IMR-90 (cell line): Measurements from ENCODE around the gene ABHD5. TPM values are rescaled to one million over a fixed set of nuclear protein-coding genes. Genes with fewer than 3 reads are reported as not detected.

Source experiments
- ATAC-seq: fragments of 200-7000 bp; cut with Tn5 transposase; 2 replicates; pipeline ENCODE4 v1.9.1; 2020; ENCODE audit warnings: low read depth, mild to moderate bottlenecking, moderate library complexity
- BruUV-seq: library from RNA; stranded (reverse); fragments of 400-500 nt; replicated peaks from 2 replicates; lab custom pipeline; 2021; lab: Mats Ljungman, UMichigan
- CTCF ChIA-PET: fragments of 300-600 bp; formaldehyde crosslinking; extraction: SDS; loops from one replicate; lab custom pipeline; 2021; ENCODE audit warnings: antibody characterized with exemption; lab: Yijun Ruan, JAX
- POLR2A ChIA-PET: fragments of 300-600 bp; sonication (Branson Sonifier 250); formaldehyde crosslinking; loops from one replicate; lab custom pipeline; 2022; ENCODE audit warnings: antibody characterized with exemption; ENCODE audit not compliant: unreplicated experiment; lab: Charles Lee
- DNase-seq: peaks from one replicate; pipeline ENCODE4 v3.0.0; 2013
- H2AFZ ChIP-seq: replicated peaks from 2 replicates; pipeline ENCODE3; 2013; ENCODE audit warnings: low read length, mild to moderate bottlenecking; ENCODE audit not compliant: poor library complexity
- H2AK5ac ChIP-seq: 2 replicates; pipeline ENCODE4 v1.6.1; 2013; ENCODE audit warnings: low read depth, low read length, inconsistent platforms
- H2AK9ac ChIP-seq: replicated peaks from 2 replicates; pipeline ENCODE3; 2013; ENCODE audit warnings: mild to moderate bottlenecking, low read depth, low read length, moderate library complexity; ENCODE audit not compliant: poor library complexity
- H2BK120ac ChIP-seq: 2 replicates; pipeline ENCODE4 v1.6.1; 2013; ENCODE audit warnings: low read depth, low read length, inconsistent platforms
- H2BK15ac ChIP-seq: 3 replicates; pipeline ENCODE4 v1.6.1; 2013; ENCODE audit warnings: low read depth, low read length, inconsistent platforms
- H2BK20ac ChIP-seq: 2 replicates; pipeline ENCODE4 v1.6.1; 2013; ENCODE audit warnings: low read depth, mild to moderate bottlenecking, inconsistent platforms, low read length, moderate library complexity
- H2BK5ac ChIP-seq: 2 replicates; pipeline ENCODE4 v1.6.1; 2013; ENCODE audit warnings: mild to moderate bottlenecking, low read depth, low read length, inconsistent platforms; ENCODE audit not compliant: poor library complexity, severe bottlenecking
- H3K14ac ChIP-seq: replicated peaks from 2 replicates; pipeline ENCODE4 v1.6.1; 2013; ENCODE audit warnings: low read depth, low read length, inconsistent platforms
- H3K18ac ChIP-seq: 2 replicates; pipeline ENCODE4 v1.6.1; 2013; ENCODE audit warnings: low read depth, low read length, control low read depth
- H3K23ac ChIP-seq: 2 replicates; pipeline ENCODE4 v1.6.1; 2013; ENCODE audit warnings: low read depth, low read length, inconsistent platforms
- H3K27ac ChIP-seq: 2 replicates; pipeline ENCODE4 v1.5.1; 2013; ENCODE audit warnings: mild to moderate bottlenecking, control low read depth, low read length; ENCODE audit not compliant: insufficient read depth
- H3K27me3 ChIP-seq: 2 replicates; pipeline ENCODE4 v1.6.1; 2013; ENCODE audit warnings: low read length; ENCODE audit not compliant: control insufficient read depth, insufficient read depth
- H3K36me3 ChIP-seq: 2 replicates; pipeline ENCODE4 v1.6.1; 2013; ENCODE audit warnings: low read length, mixed read lengths; ENCODE audit not compliant: control insufficient read depth, insufficient read depth
- H3K4ac ChIP-seq: 2 replicates; pipeline ENCODE4 v1.6.1; 2013; ENCODE audit warnings: low read depth, low read length, inconsistent platforms
- H3K4me1 ChIP-seq: 2 replicates; pipeline ENCODE4 v1.6.1; 2013; ENCODE audit warnings: low read length, mixed read lengths; ENCODE audit not compliant: control insufficient read depth, insufficient read depth
- H3K4me2 ChIP-seq: 2 replicates; pipeline ENCODE4 v1.6.1; 2013; ENCODE audit warnings: low read depth, mild to moderate bottlenecking, control low read depth, low read length, moderate library complexity
- H3K4me3 ChIP-seq: 2 replicates; pipeline ENCODE4 v1.5.1; 2013; ENCODE audit warnings: low read depth, mild to moderate bottlenecking, control low read depth, low read length, moderate library complexity; ENCODE audit not compliant: insufficient read depth
- H3K56ac ChIP-seq: 2 replicates; pipeline ENCODE4 v1.6.1; 2013; ENCODE audit warnings: low read length, inconsistent platforms; ENCODE audit not compliant: insufficient read depth; ENCODE audit errors: extremely low read depth
- H3K79me1 ChIP-seq, 2 experiments: 2 replicates each; pipeline ENCODE4 v1.6.1; 2013; ENCODE audit warnings: low read length in 2 of 2, inconsistent platforms in 1 of 2, low read depth in 1 of 2
- H3K9ac ChIP-seq: 2 replicates; pipeline ENCODE4 v1.6.1; 2013; ENCODE audit warnings: low read depth, low read length, control low read depth
- H3K9me1 ChIP-seq: 2 replicates; pipeline ENCODE4 v1.6.1; 2013; ENCODE audit warnings: low read length, inconsistent platforms; ENCODE audit not compliant: insufficient read depth
- H3K9me3 ChIP-seq: 2 replicates; pipeline ENCODE4 v1.6.1; 2013; ENCODE audit warnings: low read length; ENCODE audit not compliant: control insufficient read depth, insufficient read depth
- H4K20me1 ChIP-seq: 2 replicates; pipeline ENCODE4 v1.6.1; 2013; ENCODE audit warnings: low read length, inconsistent platforms; ENCODE audit not compliant: insufficient read depth
- H4K5ac ChIP-seq: 2 replicates; pipeline ENCODE4 v1.6.1; 2013; ENCODE audit warnings: mild to moderate bottlenecking, low read depth, low read length, control low read depth
- H4K8ac ChIP-seq, 2 experiments: 2 replicates each; pipeline ENCODE4 v1.6.1; 2013; ENCODE audit warnings: low read depth in 2 of 2, low read length in 2 of 2, control low read depth in 1 of 2, inconsistent platforms in 1 of 2
- H4K91ac ChIP-seq: 2 replicates; pipeline ENCODE4 v1.6.1; 2013; ENCODE audit warnings: low read depth, low read length, inconsistent platforms; ENCODE audit not compliant: insufficient read depth
- BHLHE40 ChIP-seq: fragments of 150-350 bp; IDR thresholded peaks from 2 replicates; pipeline ENCODE4 v1.6.1; 2016; ENCODE audit warnings: mild to moderate bottlenecking, low read depth, low read length
- CEBPB ChIP-seq: IDR thresholded peaks from 2 replicates; pipeline ENCODE4 v1.6.1; 2012; ENCODE audit warnings: low read depth, low read length, improper control_type of control experiment
- CHD1 ChIP-seq: IDR thresholded peaks from 2 replicates; pipeline ENCODE4 v1.6.1; 2012; ENCODE audit warnings: low read depth, low read length, improper control_type of control experiment
- MAFK ChIP-seq: IDR thresholded peaks from 2 replicates; pipeline ENCODE4 v1.6.1; 2012; ENCODE audit warnings: low read depth, low read length, improper control_type of control experiment
- MAZ ChIP-seq: IDR thresholded peaks from 2 replicates; pipeline ENCODE4 v1.6.1; 2012; ENCODE audit warnings: low read depth, mild to moderate bottlenecking, low read length, improper control_type of control experiment, moderate library complexity, borderline replicate concordance
- NFE2L2 ChIP-seq: fragments of 150-350 bp; IDR thresholded peaks from 2 replicates; pipeline ENCODE4 v1.6.1; 2016; ENCODE audit warnings: low read depth, mild to moderate bottlenecking, low read length
- POLR2A ChIP-seq: IDR thresholded peaks from 2 replicates; pipeline ENCODE4 v1.6.1; 2012; ENCODE audit warnings: mild to moderate bottlenecking, low read depth, low read length
- RAD21 ChIP-seq: IDR thresholded peaks from 2 replicates; pipeline ENCODE4 v1.6.1; 2012; ENCODE audit warnings: low read length, improper control_type of control experiment
- RCOR1 ChIP-seq: IDR thresholded peaks from 2 replicates; pipeline ENCODE4 v1.6.1; 2012; ENCODE audit warnings: mild to moderate bottlenecking, low read length, improper control_type of control experiment; ENCODE audit not compliant: insufficient replicate concordance
- RFX5 ChIP-seq: IDR thresholded peaks from 2 replicates; pipeline ENCODE4 v1.8.0; 2012; ENCODE audit warnings: low read depth, mild to moderate bottlenecking, low read length, moderate library complexity
- SMC3 ChIP-seq: fragments of 150-350 bp; IDR thresholded peaks from 2 replicates; pipeline ENCODE4 v1.6.1; 2016; ENCODE audit warnings: low read depth, mild to moderate bottlenecking, antibody characterized with exemption, low read length, moderate library complexity
- WGBS, 2 experiments: methylation state at CpG; one replicate each; pipeline versions ENCODE4 v1.1.5 to v1.1.7; 2013; ENCODE audit warnings: missing lambda C conversion rate in 2 of 2; ENCODE audit not compliant: insufficient read length in 1 of 2; ENCODE audit errors: extremely low coverage in 2 of 2; 5-methylcytosine and 5-hydroxymethylcytosine counted together
- dilution Hi-C: fragments of 300-500 bp; cut with HindIII; formaldehyde crosslinking; loops from one replicate; pipeline ENCODE4 v1.14.3; 2018; ENCODE audit warnings: low sequenced_read_pairs; ENCODE audit not compliant: unreplicated experiment
- in situ Hi-C: fragments of 300-500 bp; cut with MboI; formaldehyde crosslinking; loops from 3 replicates; pipeline ENCODE4 v1.14.3; 2019; ENCODE audit warnings: low sequenced_read_pairs, inconsistent platforms, mixed read lengths
- intact Hi-C: fragments of 100-400 bp; cut with micrococcal nuclease; formaldehyde crosslinking; loops from 2 replicates; pipeline ENCODE4 v1.10.0; 2022
- polyA plus RNA-seq, 3 experiments: library from polyadenylated mRNA; depleted of rRNA; stranded (reverse); fragments of >200 nt; gene quantifications; 2 replicates each; pipeline ENCODE4 v1.2.3, GENCODE V29; 2012; ENCODE audit warnings: low replicate concordance in 1 of 3
- total RNA-seq: library from RNA; depleted of rRNA; stranded (reverse); fragments of >200 nt; gene quantifications from 2 replicates; pipeline ENCODE4 v1.2.3, GENCODE V29; 2012
- TF ChIP-seq, protein P1 (sequence below): fragments of 150-350 bp; IDR thresholded peaks from 2 replicates; pipeline ENCODE4 v1.6.1; 2016; ENCODE audit warnings: low read depth, mild to moderate bottlenecking, low read length, moderate library complexity, borderline replicate concordance
- TF ChIP-seq, protein P2 (sequence below): conservative IDR thresholded peaks from 2 replicates; pipeline ENCODE4 v1.5.1; 2012; ENCODE audit warnings: mild to moderate bottlenecking, low read depth, low read length, improper control_type of control experiment

The ABHD5 gene
- total and polyA plus RNA-seq, 2 of the 4 experiments (the other 2 are of a cell fraction) = 15.8 to 33.2 TPM

GRCh38 chr3:43769097-43769884, 78.6 kb downstream of the ABHD5 start:
- no peak overlapping the region for H3K9ac ChIP-seq
- WGBS, 2 experiments = 0% methylated on average over 1 of the region's 22 CpGs; no CpG with 5 or more reads in 1 of the 2 experiments
- no peaks in the 10 kb centered on the region for H4K20me1 ChIP-seq
- peaks cover 25% of the 10 kb centered on the region for H3K9me1 ChIP-seq
- dilution Hi-C loops = no loop called here
- peak overlapping the region; percentile 7; the same call in 1 of the 2 replicates for H4K5ac ChIP-seq
- H3K27me3 ChIP-seq = no peaks in the 10 kb centered on the region
- peak overlapping the region; percentile 27; the same call in 1 of the 2 replicates for H2AK5ac ChIP-seq
- POLR2A ChIA-PET = no interaction called here
- H3K4me3 ChIP-seq = no peak overlapping the region
- no peak overlapping the region for H3K56ac ChIP-seq
- peak overlapping the region; percentile 39 for H3K4me2 ChIP-seq
- peak overlapping the region; percentile 64 for H2BK120ac ChIP-seq
- peak; percentile 97 for ATAC-seq
- H2AK9ac ChIP-seq = peak overlapping the region; percentile 8
- peak; percentile 91 for DNase-seq
- peaks cover 32% of the 10 kb centered on the region for H3K4me1 ChIP-seq
- CTCF ChIA-PET = interaction anchor here (0.6 to 1.8 kb wide), 11 partner anchors 10 to 613 kb away, joined by 3 to 8 read pairs (median 4); no protein-coding TSS in a partner anchor
- H3K36me3 ChIP-seq = no peaks in the 10 kb centered on the region
- H4K8ac ChIP-seq = peak overlapping the region; percentile 62 to 90; a peak in 3 of 4 replicates
- peak overlapping the region; percentile 87 for H2AFZ ChIP-seq
- H2BK20ac ChIP-seq = peak overlapping the region; percentile 49; the same call in 1 of the 2 replicates
- peak overlapping the region; percentile 32 for H3K18ac ChIP-seq
- peak overlapping the region; percentile 31; the same call in 2 of the 3 replicates for H2BK15ac ChIP-seq
- H3K79me1 ChIP-seq = no peaks in the 10 kb centered on the region
- H3K9me3 ChIP-seq = no peaks in the 10 kb centered on the region
- H3K27ac ChIP-seq = no peak overlapping the region
- intact Hi-C loops = loop anchor here (1.0 to 2.0 kb wide), 3 partner anchors 78 to 429 kb away; no protein-coding TSS in a partner anchor
- peak overlapping the region; percentile 69 for H3K4ac ChIP-seq
- H4K91ac ChIP-seq = peak overlapping the region; percentile 33; the same call in 1 of the 2 replicates
- in situ Hi-C loops = no loop called here
- H3K14ac ChIP-seq = peak overlapping the region; percentile 6; the same call in 1 of the 2 replicates
- no peak overlapping the region for H3K23ac ChIP-seq
- no TSS peak for BruUV-seq
- no peak overlapping the region for H2BK5ac ChIP-seq
- TF ChIP-seq CEBPB (peak; percentile 36), SMC3 (peak; percentile 82), MAZ (peak; percentile 83), RCOR1 (no peak), POLR2A (no peak), RAD21 (peak; percentile 77), NFE2L2 (no peak), BHLHE40 (no peak), CHD1 (no peak), MAFK (0 out of 2 replicates have a peak, but pooled peaks have one; percentile 9), RFX5 (no peak)
- TF ChIP-seq, protein P1, sequence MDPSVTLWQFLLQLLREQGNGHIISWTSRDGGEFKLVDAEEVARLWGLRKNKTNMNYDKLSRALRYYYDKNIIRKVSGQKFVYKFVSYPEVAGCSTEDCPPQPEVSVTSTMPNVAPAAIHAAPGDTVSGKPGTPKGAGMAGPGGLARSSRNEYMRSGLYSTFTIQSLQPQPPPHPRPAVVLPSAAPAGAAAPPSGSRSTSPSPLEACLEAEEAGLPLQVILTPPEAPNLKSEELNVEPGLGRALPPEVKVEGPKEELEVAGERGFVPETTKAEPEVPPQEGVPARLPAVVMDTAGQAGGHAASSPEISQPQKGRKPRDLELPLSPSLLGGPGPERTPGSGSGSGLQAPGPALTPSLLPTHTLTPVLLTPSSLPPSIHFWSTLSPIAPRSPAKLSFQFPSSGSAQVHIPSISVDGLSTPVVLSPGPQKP = no peak
- TF ChIP-seq, protein P2, sequence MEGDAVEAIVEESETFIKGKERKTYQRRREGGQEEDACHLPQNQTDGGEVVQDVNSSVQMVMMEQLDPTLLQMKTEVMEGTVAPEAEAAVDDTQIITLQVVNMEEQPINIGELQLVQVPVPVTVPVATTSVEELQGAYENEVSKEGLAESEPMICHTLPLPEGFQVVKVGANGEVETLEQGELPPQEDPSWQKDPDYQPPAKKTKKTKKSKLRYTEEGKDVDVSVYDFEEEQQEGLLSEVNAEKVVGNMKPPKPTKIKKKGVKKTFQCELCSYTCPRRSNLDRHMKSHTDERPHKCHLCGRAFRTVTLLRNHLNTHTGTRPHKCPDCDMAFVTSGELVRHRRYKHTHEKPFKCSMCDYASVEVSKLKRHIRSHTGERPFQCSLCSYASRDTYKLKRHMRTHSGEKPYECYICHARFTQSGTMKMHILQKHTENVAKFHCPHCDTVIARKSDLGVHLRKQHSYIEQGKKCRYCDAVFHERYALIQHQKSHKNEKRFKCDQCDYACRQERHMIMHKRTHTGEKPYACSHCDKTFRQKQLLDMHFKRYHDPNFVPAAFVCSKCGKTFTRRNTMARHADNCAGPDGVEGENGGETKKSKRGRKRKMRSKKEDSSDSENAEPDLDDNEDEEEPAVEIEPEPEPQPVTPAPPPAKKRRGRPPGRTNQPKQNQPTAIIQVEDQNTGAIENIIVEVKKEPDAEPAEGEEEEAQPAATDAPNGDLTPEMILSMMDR = peak; percentile 92
